ENCODE results near the gene ASTL. TPM values are rescaled to one million over a fixed set of nuclear protein-coding genes. Genes with fewer than 3 reads are reported as not detected.

ASTL gene
- total RNA-seq, 1 donor from 2014 or later, result not detected

- H3K36me3 Mint-ChIP-seq (ENCODE audit: low read depth), result no peaks in the 10 kb centered on the region
Measured at GRCh38 chr2:96092951-96093350, 45.4 kb downstream of the ASTL start.

DNA sequence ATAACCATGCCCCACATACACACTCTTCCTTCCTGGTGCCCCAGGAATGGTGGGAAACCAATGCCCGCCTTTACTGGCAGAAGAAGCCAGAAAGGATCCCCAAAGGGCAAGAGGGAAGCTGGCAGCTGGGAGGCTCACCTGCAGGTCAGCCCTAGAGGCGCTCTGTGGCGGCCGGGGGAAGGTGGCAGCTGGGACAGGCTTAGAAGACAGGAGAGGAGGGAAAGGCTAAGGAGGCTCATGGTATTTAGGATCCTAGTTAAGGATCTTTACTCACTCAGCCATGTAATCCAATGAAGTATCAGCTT is 45.8 kb downstream of the ASTL start:
- Mint-ChIP-seq H3K4me1 (ENCODE audit: low read depth) (no peaks in the 10 kb centered on the region), H3K36me3 (ENCODE audit: low read depth) (no peaks in the 10 kb centered on the region), H3K27ac (ENCODE audit: unreplicated experiment) (no peak overlapping the region), H3K27me3 (ENCODE audit: low read depth) (peaks cover 10% of the 10 kb centered on the region), H3K4me3 (ENCODE audit: unreplicated experiment) (no peak overlapping the region), H3K9me3 (ENCODE audit: low read depth) (no peaks in the 10 kb centered on the region)
- no peak for TF ChIP-seq CTCF (IDR thresholded peaks at IDR 0.05)
- peak; percentile 61 for DNase-seq (ENCODE audit: low spot score)

More at GRCh38 chr2:96092951-96093350, 45.4 kb downstream of the ASTL start:
- no peaks in the 10 kb centered on the region for H3K4me1 Mint-ChIP-seq (ENCODE audit: low read depth)
- H3K27me3 Mint-ChIP-seq (ENCODE audit: low read depth), result peaks cover 10% of the 10 kb centered on the region
- peak; percentile 38 for DNase-seq (ENCODE audit: low spot score)
- H3K9me3 Mint-ChIP-seq (ENCODE audit: low read depth), result no peaks in the 10 kb centered on the region
- H3K4me3 Mint-ChIP-seq (ENCODE audit: unreplicated experiment), result no peak overlapping the region
- H3K27ac Mint-ChIP-seq (ENCODE audit: unreplicated experiment), result no peak overlapping the region
- TF ChIP-seq CTCF (IDR thresholded peaks at IDR 0.05), result no peak

DNA sequence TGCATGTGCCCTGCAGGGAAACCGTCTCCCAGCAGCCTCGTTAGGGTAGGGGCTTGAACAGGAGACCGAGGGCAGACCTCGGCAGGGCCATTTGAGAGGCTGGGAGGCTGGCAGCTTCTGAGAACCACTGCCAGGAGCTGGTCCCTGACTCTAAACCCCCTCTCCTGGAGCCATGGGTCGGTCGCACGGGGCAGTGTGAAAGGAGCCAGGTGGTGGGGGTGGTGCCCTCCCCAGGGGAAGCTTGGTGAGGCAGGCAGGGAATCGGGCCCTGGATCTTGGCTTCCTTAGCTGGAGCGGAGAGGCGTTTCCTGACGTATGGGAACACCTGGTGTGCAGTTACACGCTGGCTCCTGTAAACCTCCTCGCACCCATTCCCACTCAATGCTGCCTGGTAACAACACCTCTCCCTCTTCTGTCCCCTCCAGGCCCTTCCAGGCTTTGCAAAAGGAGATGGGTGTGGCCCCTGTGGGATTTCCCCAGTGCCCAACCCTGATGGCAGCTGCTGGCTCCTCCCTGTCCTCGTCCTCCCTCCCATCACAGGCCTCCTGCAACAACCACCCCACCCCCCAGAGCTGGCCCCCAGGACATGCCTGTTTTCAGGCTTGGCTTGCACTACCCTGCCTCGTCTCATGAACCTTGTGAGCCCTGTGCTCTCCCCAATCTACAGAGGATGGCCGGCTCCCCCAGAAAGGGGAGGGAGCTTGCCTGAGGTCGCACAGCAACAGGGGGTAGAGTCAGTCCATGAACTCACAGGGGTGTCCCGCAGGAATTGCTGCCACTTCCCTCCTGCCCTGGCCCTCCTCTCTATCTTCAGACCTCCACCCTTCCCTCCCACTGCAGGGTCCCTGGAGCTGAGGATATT is 46.4 kb downstream of the ASTL start:
- Mint-ChIP-seq H3K4me3 (ENCODE audit: unreplicated experiment) (no peak overlapping the region), H3K36me3 (ENCODE audit: low read depth) (no peaks in the 10 kb centered on the region), H3K27ac (ENCODE audit: unreplicated experiment) (no peak overlapping the region), H3K27me3 (ENCODE audit: low read depth) (peaks cover 10% of the 10 kb centered on the region), H3K4me1 (ENCODE audit: low read depth) (no peaks in the 10 kb centered on the region), H3K9me3 (ENCODE audit: low read depth) (no peaks in the 10 kb centered on the region)
- DNase-seq (ENCODE audit: low spot score), result peak; percentile 65
- TF ChIP-seq CTCF (IDR thresholded peaks at IDR 0.05), result no peak

DNA sequence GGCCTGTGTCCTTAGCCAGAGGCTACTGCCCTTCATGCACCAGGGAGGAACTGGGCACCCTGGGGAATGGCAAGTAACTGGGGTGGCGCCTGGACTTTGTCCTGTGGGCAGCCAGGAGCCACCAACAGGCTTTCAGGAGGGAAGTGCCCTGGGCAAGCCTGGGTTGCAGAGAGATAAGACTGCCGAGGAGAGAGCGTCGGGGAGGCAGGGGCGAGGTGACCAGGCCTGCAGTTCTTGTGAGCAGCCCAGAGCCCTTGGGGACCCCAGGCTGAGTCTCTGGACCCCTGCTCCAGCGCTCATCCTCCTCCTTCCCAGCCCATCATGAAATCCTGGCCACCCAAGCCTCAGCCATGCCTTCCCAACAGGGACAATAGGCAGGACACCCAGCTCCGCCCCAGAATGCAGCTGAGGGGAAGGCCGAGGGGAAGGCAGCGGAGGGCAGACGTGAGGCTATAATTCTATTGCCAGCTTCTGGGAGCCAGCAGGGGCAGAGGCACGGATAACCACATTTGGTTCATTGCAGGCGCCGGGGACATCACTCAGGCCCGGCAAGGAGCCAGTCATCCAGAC is 47.1 kb downstream of the ASTL start:
- DNase-seq (ENCODE audit: low spot score), result peak; percentile 69
- H3K27me3 Mint-ChIP-seq (ENCODE audit: low read depth), result peaks cover 10% of the 10 kb centered on the region
- TF ChIP-seq CTCF (IDR thresholded peaks at IDR 0.05), result no peak
- no peak overlapping the region for H3K4me3 Mint-ChIP-seq (ENCODE audit: unreplicated experiment)
- H3K36me3 Mint-ChIP-seq (ENCODE audit: low read depth), result no peaks in the 10 kb centered on the region
- H3K27ac Mint-ChIP-seq (ENCODE audit: unreplicated experiment), result no peak overlapping the region
- H3K4me1 Mint-ChIP-seq (ENCODE audit: low read depth), result no peaks in the 10 kb centered on the region
- H3K9me3 Mint-ChIP-seq (ENCODE audit: low read depth), result peaks cover 3% of the 10 kb centered on the region

- peaks cover 3% of the 10 kb centered on the region for H3K9me3 Mint-ChIP-seq (ENCODE audit: low read depth)
- TF ChIP-seq CTCF (IDR thresholded peaks at IDR 0.05), result no peak
- H3K36me3 Mint-ChIP-seq (ENCODE audit: low read depth), result no peaks in the 10 kb centered on the region
Measured at GRCh38 chr2:96090196-96090926, 47.9 kb downstream of the ASTL start.

More at GRCh38 chr2:96090196-96090926, 47.9 kb downstream of the ASTL start:
- Mint-ChIP-seq H3K4me1 (ENCODE audit: low read depth) (no peaks in the 10 kb centered on the region), H3K27ac (ENCODE audit: unreplicated experiment) (no peak overlapping the region), H3K27me3 (ENCODE audit: low read depth) (peaks cover 10% of the 10 kb centered on the region), H3K4me3 (ENCODE audit: unreplicated experiment) (no peak overlapping the region)
- peak; percentile 43 for DNase-seq (ENCODE audit: low spot score)

Measured in chondrocyte (in vitro differentiated cells).